Left ventricle myocardium inferior (tissue), 1 donor: Measurements from ENCODE around the gene LRP1B. TPM values are rescaled to one million over a fixed set of nuclear protein-coding genes. Genes with fewer than 3 reads are reported as not detected.

Experiments used
- DNase-seq: peaks from one replicate; pipeline ENCODE4 v3.0.0-alpha.2; 2020
- H3K27ac ChIP-seq: fragments of 200-600 bp; replicated peaks from 2 replicates; pipeline ENCODE4 v1.8.0; 2021
- H3K27me3 ChIP-seq: fragments of 200-600 bp; 2 replicates; pipeline ENCODE4 v1.8.0; 2021; ENCODE audit warnings: low read depth
- H3K36me3 ChIP-seq: fragments of 200-600 bp; 2 replicates; pipeline ENCODE4 v1.8.0; 2021
- H3K4me1 ChIP-seq: fragments of 200-600 bp; 2 replicates; pipeline ENCODE4 v1.8.0; 2021
- H3K4me3 ChIP-seq: fragments of 200-600 bp; 2 replicates; pipeline ENCODE4 v1.8.0; 2021; ENCODE audit warnings: mild to moderate bottlenecking, moderate library complexity
- H3K9me3 ChIP-seq: fragments of 200-600 bp; replicated peaks from 2 replicates; pipeline ENCODE4 v1.8.0; 2021
- CTCF ChIP-seq: fragments of 200-600 bp; IDR thresholded peaks from 2 replicates; pipeline ENCODE4 v1.8.0; 2021; ENCODE audit warnings: antibody characterized with exemption, mild to moderate bottlenecking, borderline replicate concordance
- intact Hi-C: fragments of 100-400 bp; cut with micrococcal nuclease; formaldehyde crosslinking; loops from one replicate; pipeline ENCODE4 v1.11.0; 2022
- total RNA-seq: library from RNA; stranded (reverse); fragmentation: NEBNext Ultra II Directional; extraction: Animal tissue kit (Norgen Biotek cat#: 25700); gene quantifications from one replicate; pipeline ENCODE4 v1.2.1, GENCODE V29; 2021
- donor health status: DM: no; HTN: yes; CAD: no; lungs with severe emphysema.

The LRP1B gene
- total RNA-seq, 1 donor from 2014 or later, result 0.08 TPM

DNA sequence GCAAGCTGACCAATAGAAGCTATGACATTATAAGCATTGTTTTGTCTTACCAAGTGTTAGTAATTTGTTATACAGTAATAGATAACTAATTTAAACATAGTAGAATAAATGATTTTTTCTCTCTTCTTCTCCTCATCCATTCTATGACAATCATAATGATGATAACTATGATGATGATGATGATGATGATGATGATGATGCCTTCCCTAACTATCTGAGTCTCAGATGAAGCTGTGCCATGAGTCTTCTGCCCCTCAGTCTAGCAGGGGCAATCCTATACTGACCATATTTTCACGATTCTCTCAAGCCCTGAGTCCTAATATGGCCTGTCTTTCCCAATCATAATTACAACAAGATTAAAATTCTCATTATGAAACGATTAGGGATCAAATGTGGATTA is 1369.0 kb downstream of the LRP1B start:
- Histone ChIP-seq H3K27ac (no peak overlapping the region), H3K9me3 (peaks cover 6% of the 10 kb centered on the region), H3K27me3 (no peaks in the 10 kb centered on the region), H3K4me1 (no peaks in the 10 kb centered on the region), H3K4me3 (no peak overlapping the region), H3K36me3 (no peaks in the 10 kb centered on the region)
- no peak for TF ChIP-seq CTCF
- DNase-seq, result no peak
- intact Hi-C loops, result no loop called here

DNA sequence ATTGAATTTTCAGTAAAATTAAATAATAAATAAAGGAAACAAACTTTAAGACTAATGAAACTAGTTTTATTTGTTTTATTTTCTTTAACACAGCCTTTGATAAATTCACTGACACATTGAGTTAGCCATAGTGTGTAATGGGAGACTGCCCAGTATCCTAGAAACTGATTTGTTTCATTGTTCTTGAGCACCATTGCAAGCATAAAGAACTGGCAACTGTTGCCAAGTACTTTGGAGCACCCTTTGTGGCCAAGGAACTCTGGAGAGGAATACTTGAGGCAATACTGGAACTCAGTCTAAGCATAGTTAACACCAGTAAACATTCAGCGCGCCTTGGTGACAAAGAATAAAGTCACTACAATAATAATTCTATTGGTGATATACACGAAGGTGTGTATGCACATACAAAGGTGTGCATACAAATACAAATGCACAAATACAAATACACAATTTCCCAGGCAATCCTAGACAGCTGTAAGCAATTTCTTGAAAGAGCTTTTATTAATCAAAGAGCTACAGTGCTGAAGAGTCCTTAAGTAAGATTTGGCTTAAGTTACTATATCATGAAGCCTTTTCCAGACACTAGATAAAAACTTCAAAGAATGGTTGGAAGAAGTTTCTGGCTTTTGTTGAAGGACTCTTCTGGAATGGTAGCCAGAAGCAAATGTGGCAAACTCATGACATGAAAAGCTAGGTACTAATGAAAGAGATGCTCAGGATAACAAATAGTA is 1371.2 kb downstream of the LRP1B start:
- H3K36me3 ChIP-seq, result no peaks in the 10 kb centered on the region
- TF ChIP-seq CTCF, result no peak
- no peak for DNase-seq
- no peaks in the 10 kb centered on the region for H3K27me3 ChIP-seq
- H3K9me3 ChIP-seq, result peaks cover 6% of the 10 kb centered on the region
- H3K4me1 ChIP-seq, result no peaks in the 10 kb centered on the region
- H3K27ac ChIP-seq, result no peak overlapping the region
- H3K4me3 ChIP-seq, result no peak overlapping the region
- intact Hi-C loops, result no loop called here

DNA sequence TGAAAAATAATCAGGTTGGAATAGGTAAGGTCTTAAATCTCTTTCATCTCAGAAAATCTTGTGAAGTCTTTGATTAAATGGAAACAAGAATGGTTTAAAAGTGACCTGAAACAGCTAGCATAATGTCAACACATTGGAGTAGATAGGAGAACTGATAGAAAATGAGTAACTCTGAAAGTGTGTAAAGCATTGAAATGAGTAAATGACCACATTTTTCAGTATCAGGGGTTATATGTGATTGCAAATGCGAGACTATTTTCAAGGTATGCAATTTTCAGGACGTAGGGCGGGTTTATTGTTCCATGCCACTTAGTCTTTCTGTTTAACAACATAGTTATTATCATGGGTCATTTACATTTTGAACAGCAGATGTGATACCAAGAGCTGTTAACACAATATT is 1383.2 kb downstream of the LRP1B start:
- no peak overlapping the region for H3K27ac ChIP-seq
- H3K9me3 ChIP-seq, result no peaks in the 10 kb centered on the region
- H3K36me3 ChIP-seq, result no peaks in the 10 kb centered on the region
- no peak for TF ChIP-seq CTCF
- intact Hi-C loops, result no loop called here
- H3K27me3 ChIP-seq, result no peaks in the 10 kb centered on the region
- H3K4me3 ChIP-seq, result no peak overlapping the region
- no peaks in the 10 kb centered on the region for H3K4me1 ChIP-seq
- DNase-seq, result no peak

DNA sequence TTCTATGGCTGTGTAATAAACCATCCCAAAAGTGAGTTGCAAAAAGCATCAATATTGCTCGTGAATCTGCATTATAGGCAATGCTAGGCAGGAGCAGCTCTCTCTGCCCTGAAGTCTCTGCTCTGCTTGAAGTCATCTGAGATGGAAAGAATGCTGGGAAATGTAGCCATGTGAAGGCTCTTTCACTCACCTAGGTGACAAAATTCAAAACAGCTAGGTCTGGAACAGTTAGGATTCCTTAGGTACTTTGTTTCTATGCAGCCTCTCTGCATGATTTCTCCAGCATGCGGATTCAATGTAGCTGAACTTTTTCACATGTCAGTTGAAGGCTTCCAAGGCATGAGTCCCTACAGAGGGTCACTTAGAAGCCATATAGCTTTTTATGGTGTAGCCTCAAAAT is 1383.7 kb downstream of the LRP1B start:
- H3K27me3 ChIP-seq, result no peaks in the 10 kb centered on the region
- no peaks in the 10 kb centered on the region for H3K36me3 ChIP-seq
- H3K27ac ChIP-seq, result no peak overlapping the region
- DNase-seq, result no peak
- H3K9me3 ChIP-seq, result no peaks in the 10 kb centered on the region
- H3K4me3 ChIP-seq, result no peak overlapping the region
- H3K4me1 ChIP-seq, result no peaks in the 10 kb centered on the region
- intact Hi-C loops, result no loop called here
- TF ChIP-seq CTCF, result no peak

DNA sequence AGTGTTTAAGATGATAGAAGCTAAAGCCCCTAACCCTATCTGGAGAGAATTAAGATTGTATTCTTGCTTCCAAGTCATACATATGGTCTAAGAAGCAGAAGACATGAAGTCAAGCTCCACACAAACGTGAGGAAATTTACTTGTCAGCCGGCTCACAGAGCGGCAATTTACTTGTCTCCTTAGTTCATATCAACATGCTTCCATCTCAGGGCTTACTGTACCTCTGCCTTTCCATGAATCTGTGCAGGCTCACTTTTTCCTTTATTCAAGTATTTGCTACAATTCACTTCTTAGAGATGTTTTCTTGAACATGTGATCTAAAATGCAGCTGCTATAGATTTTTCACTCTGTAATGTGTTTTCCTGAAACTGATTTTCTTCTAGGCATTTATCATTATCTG is 1386.4 kb downstream of the LRP1B start:
- no peak overlapping the region for H3K4me3 ChIP-seq
- intact Hi-C loops, result no loop called here
- H3K27me3 ChIP-seq, result no peaks in the 10 kb centered on the region
- no peaks in the 10 kb centered on the region for H3K36me3 ChIP-seq
- H3K27ac ChIP-seq, result no peak overlapping the region
- no peak for TF ChIP-seq CTCF
- DNase-seq, result no peak
- H3K4me1 ChIP-seq, result no peaks in the 10 kb centered on the region
- H3K9me3 ChIP-seq, result no peaks in the 10 kb centered on the region

DNA sequence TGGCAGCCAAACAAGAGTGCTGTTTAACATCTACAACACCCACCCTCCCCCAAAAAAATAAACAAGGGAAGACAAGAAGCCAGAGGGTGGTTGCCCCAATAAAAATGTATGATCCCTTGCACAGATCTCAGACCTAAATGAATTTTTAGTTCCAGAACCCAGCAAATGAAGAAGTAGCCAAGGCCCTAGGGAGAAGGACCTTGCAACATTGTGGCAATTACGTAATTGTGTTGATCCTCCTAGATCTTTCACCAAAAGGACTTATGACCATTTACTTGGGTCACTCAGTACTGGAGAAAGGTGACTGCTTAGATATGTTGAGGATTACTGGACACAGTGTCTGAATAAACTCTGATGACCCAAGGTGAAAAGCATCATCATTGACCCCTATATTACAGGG is 1393.8 kb downstream of the LRP1B start:
- Histone ChIP-seq H3K27ac (no peak overlapping the region), H3K9me3 (peaks cover 19% of the 10 kb centered on the region), H3K27me3 (no peaks in the 10 kb centered on the region), H3K4me3 (no peak overlapping the region), H3K36me3 (no peaks in the 10 kb centered on the region), H3K4me1 (no peaks in the 10 kb centered on the region)
- no peak for TF ChIP-seq CTCF
- no peak for DNase-seq
- intact Hi-C loops, result no loop called here
